ENCODE measurements around the gene SPP1. TPM values are rescaled to one million over a fixed set of nuclear protein-coding genes. Genes with fewer than 3 reads are reported as not detected.
"Not testable (repeated sequence)": the region's sequence is repeated elsewhere in the genome, so short reads cannot be mapped to it uniquely, and the experiment has no call there.

Gene SPP1
- total RNA-seq, 1 experiment from 2014 or later = 1,002 TPM

GRCh38 chr4:87937523-87937922 is 38.0 kb upstream of the SPP1 start:
- intact Hi-C loops (cut with micrococcal nuclease; ENCODE audit: unreplicated experiment) = no loop called here
- no peaks in the 10 kb centered on the region for H3K9me3 Mint-ChIP-seq (ENCODE audit: low read depth, unreplicated experiment)
- no TSS peak for BruUV-seq (replicated peaks)
- no peak for DNase-seq
- H3K27me3 Mint-ChIP-seq (ENCODE audit: unreplicated experiment) = no peaks in the 10 kb centered on the region
- no peak overlapping the region for H3K4me3 Mint-ChIP-seq (ENCODE audit: low read depth, unreplicated experiment)
- H3K4me1 Mint-ChIP-seq (ENCODE audit: low read depth, unreplicated experiment) = peaks cover 17% of the 10 kb centered on the region
- CTCF ChIA-PET = no interaction called here
- no peak for TF ChIP-seq CTCF (IDR thresholded peaks at IDR 0.05; ENCODE audit: unreplicated experiment)
- H3K27ac Mint-ChIP-seq (ENCODE audit: unreplicated experiment) = no peak overlapping the region
- H3K36me3 Mint-ChIP-seq (ENCODE audit: insufficient read depth, unreplicated experiment) = no peaks in the 10 kb centered on the region

- Mint-ChIP-seq H3K9me3 (ENCODE audit: low read depth, unreplicated experiment) (no peaks in the 10 kb centered on the region), H3K27ac (ENCODE audit: unreplicated experiment) (no peak overlapping the region), H3K4me3 (ENCODE audit: low read depth, unreplicated experiment) (no peak overlapping the region), H3K36me3 (ENCODE audit: insufficient read depth, unreplicated experiment) (no peaks in the 10 kb centered on the region), H3K4me1 (ENCODE audit: low read depth, unreplicated experiment) (peaks cover 23% of the 10 kb centered on the region), H3K27me3 (ENCODE audit: unreplicated experiment) (no peaks in the 10 kb centered on the region)
- DNase-seq = no peak
- CTCF ChIA-PET = no interaction called here
- no TSS peak for BruUV-seq (replicated peaks)
- TF ChIP-seq CTCF (IDR thresholded peaks at IDR 0.05; ENCODE audit: unreplicated experiment) = no peak
- intact Hi-C loops (cut with micrococcal nuclease; ENCODE audit: unreplicated experiment) = loop anchor here (1.0 kb wide), 1 partner anchor 85 kb away; no protein-coding TSS in a partner anchor
Measured at GRCh38 chr4:87938746-87939145, 36.8 kb upstream of the SPP1 start.

GRCh38 chr4:87939978-87940690 is 35.4 kb upstream of the SPP1 start:
- no peak for DNase-seq
- H3K36me3 Mint-ChIP-seq (ENCODE audit: insufficient read depth, unreplicated experiment) = no peaks in the 10 kb centered on the region
- no TSS peak for BruUV-seq (replicated peaks)
- no peaks in the 10 kb centered on the region for H3K27me3 Mint-ChIP-seq (ENCODE audit: unreplicated experiment)
- no peak overlapping the region for H3K27ac Mint-ChIP-seq (ENCODE audit: unreplicated experiment)
- H3K9me3 Mint-ChIP-seq (ENCODE audit: low read depth, unreplicated experiment) = no peaks in the 10 kb centered on the region
- no peak for TF ChIP-seq CTCF (IDR thresholded peaks at IDR 0.05; ENCODE audit: unreplicated experiment)
- intact Hi-C loops (cut with micrococcal nuclease; ENCODE audit: unreplicated experiment) = no loop called here
- CTCF ChIA-PET = no interaction called here
- no peak overlapping the region for H3K4me3 Mint-ChIP-seq (ENCODE audit: low read depth, unreplicated experiment)
- H3K4me1 Mint-ChIP-seq (ENCODE audit: low read depth, unreplicated experiment) = peaks cover 23% of the 10 kb centered on the region

DNA sequence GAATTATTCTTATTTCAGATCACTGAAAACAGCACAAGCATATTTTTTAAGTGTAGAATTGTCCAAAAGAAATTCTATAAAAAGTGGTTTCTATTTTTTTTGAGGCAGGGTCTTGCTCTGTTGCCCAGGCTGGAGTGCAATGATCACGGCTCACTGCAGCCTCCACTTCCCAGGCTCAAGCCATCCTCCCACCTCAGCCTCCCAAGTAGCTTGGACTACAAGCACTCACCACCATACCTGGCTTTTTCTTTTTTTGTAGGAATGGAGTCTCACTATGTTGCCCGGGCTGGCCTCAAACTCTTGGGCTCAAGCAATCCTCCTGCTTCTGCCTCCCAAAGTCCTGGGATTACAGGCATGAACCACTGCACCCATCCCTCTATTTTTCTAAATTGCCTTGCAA is 34.7 kb upstream of the SPP1 start:
- intact Hi-C loops (cut with micrococcal nuclease; ENCODE audit: unreplicated experiment); H3K27me3 Mint-ChIP-seq (ENCODE audit: unreplicated experiment); BruUV-seq (replicated peaks); H3K36me3 Mint-ChIP-seq (ENCODE audit: insufficient read depth, unreplicated experiment); H3K9me3 Mint-ChIP-seq (ENCODE audit: low read depth, unreplicated experiment); H3K4me3 Mint-ChIP-seq (ENCODE audit: low read depth, unreplicated experiment); CTCF ChIA-PET; H3K27ac Mint-ChIP-seq (ENCODE audit: unreplicated experiment); DNase-seq: not testable (repeated sequence)
- H3K4me1 Mint-ChIP-seq (ENCODE audit: low read depth, unreplicated experiment) = peaks cover 23% of the 10 kb centered on the region
